CD4-positive, alpha-beta T cell treated with Interleukin-4 for 1 hour (primary cell): ENCODE data around the gene TTC9.

Experiments
- DNase-seq, 2 donors: peaks; one replicate each; pipeline ENCODE4 v3.0.0-alpha.2; 2020 to 2022

Gene TTC9

DNA sequence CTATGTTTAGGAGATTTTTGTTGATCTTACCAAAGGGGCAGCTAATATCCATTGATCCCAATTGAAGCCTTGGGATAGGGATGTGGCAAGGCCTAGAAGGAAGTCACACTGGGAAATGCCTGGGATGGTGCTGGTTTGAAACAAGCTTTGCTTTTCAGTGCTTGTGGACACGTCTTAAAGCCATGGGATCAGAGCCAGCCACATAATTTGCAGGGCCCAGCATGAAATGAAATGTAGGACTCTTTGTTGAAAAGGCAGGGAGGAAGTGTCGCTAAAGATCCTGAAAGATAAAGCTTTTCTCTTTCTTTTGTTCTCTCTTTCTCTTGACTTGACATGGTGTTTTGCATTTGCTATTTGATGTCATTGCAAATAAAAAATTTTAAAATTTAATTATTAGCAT lies 5.0 kb downstream of the TTC9 start:
- no peak for DNase-seq

DNA sequence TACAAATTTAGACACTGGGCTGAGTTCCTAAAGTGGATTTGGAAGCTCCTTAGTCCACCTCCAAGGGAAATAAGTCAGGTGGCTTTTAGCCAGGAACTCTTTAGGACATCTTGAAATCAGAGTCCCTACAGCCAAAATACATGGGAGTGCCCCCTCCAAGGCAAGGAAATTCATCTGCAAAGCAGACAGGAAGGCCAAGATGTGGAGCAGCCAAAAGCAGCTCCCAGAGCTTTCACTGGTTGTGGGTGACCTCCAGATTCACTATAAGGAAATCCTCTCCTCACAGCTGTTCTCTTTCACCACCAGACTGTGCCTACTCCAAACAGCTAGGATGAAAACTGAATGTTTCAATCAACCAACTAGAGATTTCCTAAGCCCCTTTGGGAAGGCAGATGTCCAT lies 6.6 kb downstream of the TTC9 start:
- DNase-seq, result no peak

DNA sequence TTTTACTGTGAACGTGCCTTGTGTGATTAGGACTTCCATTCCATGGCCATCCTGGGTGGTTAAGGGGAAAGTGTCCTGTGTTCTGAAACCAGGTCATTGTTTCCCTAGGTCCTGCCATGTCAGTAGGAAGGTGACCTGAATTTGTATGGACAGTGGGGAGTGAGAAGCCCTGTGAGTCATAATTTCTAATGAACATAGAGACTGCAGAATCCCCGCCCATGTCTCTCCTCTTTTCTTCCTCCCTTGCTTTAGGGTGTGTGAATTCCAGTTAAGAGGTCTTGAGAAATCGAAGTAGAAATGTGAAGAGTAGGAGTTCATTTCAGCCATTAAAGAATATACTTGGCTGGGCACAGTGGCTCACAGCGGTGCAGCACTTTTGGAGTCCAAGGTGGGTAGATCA lies 8.1 kb downstream of the TTC9 start:
- no peak for DNase-seq

DNA sequence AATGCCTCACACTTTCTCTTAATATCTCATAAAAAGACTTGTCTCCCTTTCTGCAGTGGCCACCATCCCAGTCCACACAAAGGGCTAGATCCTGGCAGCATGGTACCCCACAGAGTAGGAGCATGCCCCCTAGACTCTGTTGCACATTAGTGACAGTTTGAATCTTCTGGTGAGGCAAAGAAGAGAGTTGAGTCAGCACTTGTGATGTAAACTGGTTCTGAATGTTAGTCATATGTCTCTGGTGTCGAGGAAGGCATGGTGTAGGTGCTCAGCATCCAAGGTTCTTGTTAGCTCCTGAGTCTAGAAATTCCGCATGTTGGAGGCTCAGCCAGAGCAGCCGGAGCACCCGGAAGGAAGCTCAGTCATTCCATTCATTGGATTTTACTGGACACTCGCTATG lies 9.8 kb downstream of the TTC9 start:
- DNase-seq, result no peak

DNA sequence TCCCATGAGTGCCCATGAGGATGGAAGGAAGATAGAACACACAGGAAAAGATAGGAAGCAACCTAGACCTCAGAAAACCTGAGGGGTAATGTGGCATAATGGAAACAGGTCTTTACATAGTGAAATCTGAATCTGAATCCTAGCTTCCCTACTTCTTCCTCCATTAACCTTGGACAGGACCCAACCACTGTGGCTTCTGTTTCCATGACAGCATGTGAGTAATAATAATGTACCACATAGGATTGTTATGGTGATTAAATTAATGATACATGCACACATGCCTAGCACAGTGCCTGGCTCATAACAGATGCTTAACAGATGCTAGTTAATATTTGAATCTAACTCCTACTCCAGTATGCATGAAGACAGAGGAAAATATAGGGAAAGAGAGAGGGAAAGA lies 11.2 kb downstream of the TTC9 start:
- DNase-seq, result no peak

DNA sequence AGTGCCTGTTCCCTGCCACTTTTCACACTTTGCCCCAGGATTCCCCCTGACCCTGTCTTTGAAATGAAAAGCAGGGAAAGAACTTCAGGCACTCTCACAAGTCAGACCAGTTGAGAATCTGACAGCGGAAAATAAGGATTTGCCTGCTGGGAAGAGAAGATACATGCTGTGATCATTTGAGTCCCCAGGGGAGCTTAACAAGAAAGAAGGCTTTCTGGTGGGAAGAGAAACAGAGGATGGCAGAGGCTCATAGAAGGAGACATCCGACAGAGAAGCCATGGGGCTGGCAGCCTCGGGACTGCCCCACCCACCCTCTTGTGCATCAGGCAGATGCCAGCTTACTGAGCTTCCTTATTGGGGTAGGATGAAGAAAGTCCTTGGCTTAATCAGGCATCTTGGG lies 11.9 kb downstream of the TTC9 start:
- DNase-seq, result no peak

DNA sequence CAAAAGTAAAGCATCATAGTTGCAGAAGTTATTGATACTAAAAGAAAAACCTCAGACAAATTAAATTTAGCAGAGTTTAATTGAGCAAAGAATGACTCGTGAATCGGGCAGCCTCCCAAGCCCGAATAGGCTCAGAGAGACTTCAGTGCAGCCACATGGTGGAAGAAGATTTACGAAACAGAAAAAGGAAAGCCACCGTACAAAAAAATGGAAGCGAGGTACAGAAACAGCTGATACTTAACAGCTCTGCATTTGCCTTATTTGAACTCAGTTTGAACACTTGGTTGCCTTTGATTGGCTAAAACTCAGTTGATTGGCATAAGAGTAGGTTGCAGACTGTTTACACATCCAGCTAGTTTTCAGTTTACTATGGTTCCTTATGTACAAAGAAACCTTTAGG lies 12.9 kb downstream of the TTC9 start:
- peak in 1 of 2 donors; percentile 51 for DNase-seq

DNA sequence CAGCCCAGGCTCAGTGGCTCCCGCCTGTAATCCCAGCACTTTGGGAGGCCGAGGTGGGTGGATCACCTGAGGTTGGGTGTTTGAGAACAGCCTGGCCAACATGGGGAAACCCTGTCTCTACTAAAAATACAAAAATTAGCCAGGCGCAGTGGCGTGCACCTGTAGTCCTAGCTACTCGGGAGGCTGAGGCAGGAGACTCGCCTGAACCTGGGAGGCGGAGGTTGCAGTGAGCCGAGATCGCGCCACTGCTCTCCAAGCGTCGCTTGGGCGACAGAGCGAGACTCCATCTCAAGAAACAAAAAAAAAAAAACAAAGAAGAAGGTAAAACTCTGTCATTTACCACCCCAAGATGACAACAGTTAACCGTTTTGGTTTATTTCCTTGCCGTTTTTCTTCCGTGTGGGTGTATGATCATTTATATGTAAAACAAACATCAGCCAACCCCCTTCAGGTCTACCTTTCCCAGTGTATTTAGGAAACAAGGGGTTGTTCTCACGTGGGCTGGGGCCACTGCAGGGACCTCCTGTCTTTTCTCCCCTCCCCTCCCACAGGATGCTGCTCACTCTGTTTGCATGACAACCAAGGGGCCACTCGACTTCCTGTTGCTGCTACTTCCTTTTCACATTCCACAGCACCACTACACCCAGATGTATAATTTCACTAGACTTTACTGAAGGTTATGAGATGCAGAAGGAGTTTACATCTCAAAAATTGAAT lies 13.6 kb downstream of the TTC9 start:
- peak; percentile 88 for DNase-seq

DNA sequence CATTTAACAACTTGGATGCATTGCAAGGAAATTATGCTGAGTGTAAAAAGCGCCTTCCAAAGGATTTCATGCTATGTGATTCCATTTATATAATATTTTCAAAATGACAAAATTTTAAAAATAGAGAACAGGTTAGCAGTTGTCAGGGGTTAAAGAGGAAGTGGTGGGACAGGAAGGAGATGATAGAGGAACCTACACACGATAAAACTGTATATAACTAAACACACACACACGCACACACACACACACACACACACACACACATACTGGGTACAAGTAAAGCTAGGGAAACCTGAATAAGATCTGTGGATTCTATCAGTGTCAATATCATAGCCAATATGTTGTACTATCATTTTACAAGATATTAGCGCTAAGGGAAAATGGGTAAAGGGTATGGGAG lies 17.2 kb downstream of the TTC9 start:
- peak; percentile 48 to 64 for DNase-seq

DNA sequence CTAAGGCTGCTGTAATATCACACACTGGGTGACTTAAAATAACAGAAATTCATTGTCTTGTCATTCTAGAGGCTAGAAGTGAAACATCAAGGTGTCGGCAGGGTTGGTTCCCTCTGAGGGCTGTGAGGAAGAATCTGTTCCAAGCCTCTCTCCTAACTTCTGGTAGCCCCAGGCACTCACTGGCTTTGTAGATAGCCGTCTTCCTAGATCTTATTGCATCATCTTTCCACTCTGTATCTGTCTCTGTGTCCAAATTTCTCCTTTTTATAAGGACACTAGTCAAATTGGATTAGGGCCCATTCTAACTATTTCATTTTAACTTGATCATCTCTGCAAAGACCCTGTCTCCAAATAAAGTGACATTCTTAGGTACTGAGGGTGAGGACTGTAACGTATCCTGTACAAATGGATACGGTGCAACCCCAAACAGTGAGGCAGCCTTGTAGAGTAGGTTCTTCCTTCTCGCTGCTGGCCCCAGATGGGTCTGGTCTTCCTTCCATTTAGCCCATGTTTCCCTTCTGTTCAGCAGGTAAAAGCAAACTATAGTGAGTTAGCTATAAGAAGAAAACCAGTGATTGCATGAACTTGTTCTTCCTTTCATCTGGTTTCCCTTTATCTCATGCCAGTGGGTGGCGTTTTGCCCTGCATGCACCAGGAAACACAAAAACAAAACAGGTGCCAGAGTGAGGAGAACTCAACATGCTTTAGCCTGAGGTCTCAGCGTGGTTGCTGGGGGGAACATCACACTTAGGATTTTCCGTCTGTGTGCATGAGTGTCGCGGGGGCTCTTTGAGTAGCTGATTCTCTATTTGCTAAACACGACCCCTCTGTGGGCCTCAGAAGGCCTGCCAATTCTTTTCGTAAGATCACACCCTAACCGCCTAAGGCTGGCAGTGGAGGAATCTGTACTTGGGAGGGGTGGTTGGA lies 19.5 kb downstream of the TTC9 start:
- peak; percentile 69 to 70 for DNase-seq

DNA sequence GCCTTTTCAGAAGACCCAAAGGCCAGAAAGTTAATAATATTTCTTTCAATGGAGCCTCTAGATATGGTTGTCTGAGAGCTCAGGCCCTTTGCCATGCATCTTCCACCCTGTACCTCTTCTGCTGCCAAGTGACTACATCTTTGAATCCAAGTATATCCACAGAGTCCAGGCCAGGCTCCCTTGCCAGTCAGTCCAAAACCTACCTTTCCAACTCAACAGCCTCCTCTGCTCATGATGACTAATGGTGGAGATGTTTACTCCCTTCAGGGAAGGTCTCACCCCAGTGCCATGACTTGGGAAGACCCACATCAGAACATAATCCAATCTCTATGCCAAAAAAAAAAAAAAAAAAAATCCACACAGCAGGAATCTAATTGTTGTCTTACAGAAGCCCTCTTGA lies 20.4 kb downstream of the TTC9 start:
- no peak for DNase-seq

DNA sequence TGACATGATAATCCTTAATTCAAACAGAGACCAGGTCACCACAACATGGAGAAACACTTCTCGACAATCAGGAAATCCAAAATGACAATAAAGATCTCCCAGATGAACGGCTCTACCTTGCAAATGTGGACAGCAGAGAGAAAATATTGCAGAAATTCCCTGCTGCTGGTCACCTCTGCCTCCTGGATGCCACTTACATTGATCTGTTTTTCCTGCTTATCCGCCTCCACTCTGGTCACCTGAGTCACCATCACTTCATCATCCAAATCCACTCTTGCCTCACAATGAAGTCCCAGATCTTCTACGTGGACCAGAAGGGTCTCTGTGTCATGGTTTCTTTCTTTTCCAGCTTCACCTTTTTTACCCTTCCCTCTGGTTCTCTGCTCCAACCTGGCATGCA lies 21.1 kb downstream of the TTC9 start:
- no peak for DNase-seq

DNA sequence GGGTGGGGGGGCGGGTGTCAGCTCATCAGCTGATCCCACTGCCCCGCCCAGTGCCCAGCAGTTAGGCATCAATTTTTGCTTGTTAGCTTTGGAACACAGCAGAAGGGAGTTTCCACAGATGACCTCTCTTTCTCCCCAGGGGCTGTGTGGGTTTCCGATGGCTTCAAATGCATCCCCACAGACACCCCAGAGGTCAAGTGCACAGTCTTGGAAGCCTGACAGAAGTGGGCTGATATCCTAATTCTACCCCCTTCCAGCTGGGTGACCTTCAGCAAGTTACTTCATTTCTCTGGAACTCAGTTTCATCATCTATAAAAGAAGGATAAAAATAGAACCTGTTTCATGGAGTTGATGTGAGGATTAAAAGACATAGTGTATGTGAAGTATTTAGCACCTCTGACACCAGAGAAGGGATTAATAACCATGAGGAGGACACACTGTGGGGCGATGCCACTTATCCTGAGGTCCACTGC lies 22.0 kb downstream of the TTC9 start:
- DNase-seq, result no peak

DNA sequence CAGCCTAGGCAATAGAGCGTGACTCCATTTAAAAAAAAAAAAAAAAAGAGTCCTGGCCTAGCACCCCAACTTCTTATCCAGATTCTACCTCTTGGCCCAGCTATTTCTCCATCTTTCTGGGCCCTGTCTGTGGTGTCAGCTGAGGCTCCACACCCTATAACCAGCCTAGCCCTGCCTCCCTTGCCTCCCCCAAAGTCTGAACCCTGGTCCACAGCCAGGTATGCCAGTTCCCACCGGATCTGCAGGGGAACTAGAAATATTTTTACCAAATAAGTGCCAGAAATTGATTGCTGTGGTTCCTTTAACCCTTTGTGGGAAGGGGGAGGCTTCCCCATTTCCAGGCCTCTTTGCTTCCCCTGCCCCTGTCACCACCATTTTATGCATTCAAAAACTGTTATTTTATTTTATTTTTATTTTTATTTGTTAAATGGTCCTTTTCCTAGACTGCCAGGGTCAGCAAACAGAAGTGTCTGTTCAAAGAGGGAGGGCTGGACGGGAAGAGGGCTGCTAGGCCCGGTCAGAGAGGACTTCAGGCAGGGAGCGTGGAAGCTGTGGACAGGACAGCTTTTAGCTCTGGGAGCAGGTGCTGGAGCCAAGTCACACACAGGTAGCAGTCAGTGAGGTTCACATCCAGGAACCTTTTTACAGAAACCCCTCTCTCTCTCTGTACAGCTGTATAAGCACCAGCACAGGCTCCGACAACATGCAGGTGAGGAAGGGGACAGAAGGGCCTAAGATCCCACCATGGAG lies 23.2 kb downstream of the TTC9 start:
- DNase-seq, result no peak

DNA sequence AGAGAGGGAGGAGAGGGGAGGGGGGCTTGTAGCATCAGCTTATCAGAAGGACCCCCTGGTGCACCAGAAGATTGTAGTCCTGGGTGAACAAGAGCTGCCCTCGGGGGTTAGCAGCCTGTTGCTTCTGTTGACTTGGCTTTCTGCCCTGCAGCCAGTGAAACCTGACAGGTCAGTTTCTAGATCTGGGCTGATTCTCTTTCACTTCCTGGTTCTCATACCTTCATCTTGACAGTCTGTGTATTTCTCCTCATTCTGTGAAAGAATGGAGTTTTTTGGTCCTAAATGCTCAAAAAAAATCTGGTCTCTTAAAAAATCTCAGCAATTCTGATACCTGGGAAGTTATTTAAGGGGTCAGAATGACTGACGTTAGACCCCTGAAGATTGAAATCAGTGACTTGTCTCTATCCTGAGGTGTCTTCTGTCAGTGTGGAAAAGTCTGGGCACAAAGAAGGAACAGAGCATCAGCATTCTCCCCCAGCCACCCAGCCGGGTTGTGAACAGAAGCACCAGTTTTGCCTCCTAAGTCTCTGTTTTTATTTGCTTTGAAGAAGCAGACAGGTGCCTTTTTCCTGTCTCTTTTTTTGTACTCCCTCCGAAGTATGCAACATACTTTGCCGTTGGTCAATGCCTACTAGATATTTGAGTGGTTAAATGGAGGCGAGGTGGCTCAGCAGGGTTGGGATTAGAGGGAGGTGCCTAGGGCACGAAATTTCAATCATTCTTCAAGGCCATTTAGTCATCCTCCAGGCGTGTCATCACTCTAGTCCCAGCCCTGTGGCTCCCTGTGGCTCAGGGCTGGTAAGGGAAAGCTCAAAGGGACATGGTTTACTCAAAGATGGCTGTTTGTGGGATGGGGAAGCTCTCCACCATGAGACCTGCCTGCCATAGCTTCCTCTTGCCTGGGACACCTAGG lies 24.0 kb downstream of the TTC9 start:
- peak in 1 of 2 donors; percentile 22 for DNase-seq

DNA sequence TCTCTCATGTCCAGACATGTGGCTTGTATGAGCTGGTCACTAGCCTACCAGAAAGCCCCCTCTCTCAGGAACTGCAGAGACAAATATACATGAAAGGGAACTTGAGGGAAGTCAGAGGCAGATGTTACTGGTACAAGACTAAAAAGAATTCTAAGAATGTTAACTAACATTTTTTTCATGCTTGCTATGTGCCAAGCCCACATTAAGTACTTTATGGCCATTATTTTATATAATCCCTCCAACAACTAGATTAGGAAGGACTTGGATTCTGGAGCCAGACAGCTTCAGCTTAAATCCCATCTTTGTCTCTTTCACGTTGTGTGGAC lies 24.6 kb downstream of the TTC9 start:
- DNase-seq, result no peak

DNA sequence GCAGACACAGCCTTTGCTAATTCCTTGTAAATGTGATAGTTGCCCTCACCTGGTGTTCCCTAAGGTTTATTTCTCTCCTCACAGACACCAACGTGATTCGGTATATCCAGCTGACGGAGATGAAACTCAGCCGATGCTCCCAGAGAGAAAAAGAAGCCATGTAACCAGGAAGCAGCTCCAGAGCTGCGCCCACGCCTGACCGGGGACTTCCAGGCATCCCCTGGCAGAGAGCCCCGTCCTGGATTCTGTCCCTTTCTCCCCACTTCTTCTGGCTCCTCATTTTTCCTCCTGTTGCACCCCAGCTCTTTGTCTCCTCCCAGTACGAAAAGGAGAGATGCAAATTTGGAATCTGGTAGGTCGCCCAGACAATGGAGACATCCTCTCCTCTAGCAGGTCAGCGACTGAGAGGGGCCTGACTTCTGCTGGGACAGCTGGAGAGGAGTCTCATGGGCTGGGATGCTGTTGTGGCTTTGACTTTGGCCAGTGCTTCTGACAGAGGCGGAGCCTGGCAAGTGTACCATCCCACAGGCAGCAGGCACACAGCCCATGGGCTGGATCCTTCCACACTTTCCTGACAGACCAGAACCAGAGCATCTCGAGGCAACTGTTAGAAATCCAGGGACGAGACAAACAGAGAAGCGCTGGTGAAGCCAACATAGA lies 29.4 kb downstream of the TTC9 start:
- DNase-seq, result no peak

DNA sequence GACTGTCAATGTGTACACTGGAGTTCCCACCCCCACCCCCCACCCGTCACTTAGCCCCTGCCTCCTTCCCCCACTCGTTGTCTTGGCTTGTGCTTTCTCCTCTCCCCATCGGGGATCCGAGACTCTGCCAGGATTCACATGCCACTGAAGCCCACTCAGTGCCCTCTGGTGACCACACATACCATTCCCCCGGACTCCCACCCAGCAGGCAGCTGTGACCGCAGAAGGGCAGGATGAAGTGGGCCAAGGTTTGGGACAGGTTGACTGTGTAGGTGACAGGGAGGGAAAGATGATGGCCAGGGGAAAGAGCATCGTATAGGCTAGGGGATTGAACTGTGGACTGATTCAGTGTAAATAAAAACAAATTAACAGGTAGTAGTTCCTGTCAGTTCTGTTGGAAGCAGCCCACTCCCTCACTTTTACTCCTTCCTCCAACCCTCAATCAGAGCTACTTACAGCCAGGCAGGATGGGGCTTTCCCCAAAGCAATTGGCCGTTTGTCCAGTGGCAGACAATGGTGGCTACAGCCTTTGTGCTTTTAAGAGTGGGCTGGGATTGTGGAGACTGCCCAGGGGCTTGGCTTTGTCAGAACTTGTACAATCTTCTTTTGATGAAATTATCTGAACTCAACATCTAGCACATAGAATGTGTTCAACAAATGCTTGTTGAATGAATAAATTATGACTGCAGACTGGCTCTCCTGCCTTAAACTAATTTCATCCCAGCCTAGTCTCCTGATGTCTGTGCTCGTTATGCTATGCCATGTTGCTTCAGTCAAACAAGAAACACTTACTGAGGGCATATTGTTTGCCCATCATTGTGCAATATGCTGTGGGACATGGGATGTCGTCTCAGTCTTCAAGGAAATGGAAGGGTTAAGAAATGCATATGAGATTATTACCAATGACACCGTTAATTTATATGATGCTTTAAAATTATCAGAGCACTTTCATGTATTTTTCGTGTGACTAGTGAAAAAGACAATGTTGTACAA lies 30.2 kb downstream of the TTC9 start:
- no peak for DNase-seq

DNA sequence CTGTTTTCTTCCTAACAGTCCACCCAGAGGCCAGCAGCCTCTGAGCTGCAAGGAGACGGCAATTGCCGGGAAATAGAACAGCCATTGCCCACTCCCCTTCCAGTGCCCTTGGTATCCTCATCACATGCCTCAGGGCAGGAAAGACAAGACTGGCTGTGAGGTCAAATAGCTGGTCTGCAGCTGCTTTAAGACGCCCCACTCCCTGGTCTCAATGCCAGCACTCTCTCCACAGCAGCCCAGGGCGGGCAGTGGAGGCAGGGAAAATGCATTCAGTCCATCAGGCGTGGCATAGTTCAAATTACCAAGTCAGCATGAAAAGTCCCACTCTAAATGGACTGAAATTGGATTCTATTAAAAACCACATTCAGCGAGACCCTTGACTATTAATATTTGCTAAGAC lies 35.6 kb downstream of the TTC9 start:
- no peak for DNase-seq

DNA sequence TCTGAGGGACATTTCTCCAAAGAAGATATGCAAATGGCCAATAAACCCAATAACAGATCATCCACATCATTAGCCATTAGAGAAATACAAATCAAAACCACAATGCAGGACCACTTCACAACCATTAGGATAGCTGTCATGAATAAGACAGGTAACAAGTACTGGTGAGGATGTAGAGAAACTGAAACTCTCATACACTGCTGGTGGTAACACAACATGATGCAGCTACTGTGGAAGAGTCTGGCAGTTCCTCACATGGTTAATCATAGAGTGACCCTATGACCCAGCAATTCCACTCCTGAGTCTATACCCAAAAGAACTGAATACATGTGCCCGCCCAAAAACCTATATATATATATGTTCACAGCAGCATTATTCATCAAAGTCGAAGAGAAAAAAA lies 39.0 kb downstream of the TTC9 start:
- DNase-seq, result no peak

DNA sequence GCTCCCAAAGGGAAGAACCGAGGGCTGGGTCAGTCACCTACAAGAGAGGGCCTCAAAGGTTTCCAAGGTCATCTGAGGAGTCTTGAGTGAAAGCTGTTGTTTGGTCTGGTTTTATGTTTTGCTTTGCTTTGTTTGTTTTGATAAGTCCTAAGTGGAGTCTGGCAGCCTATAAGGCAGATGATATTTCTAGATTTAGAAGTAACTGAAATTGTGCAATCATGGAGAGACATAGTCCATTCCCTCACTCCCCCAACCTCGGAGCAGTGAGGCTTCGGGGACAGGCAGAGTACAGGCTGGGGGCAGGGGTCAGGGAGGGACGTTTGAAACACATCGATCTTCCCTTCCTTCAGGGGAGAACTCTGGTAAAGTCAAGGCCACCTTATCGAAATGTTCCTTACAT lies 42.3 kb downstream of the TTC9 start:
- no peak for DNase-seq
